GM23248 (cell line): ENCODE data around the gene MAG. TPM values are rescaled to one million over a fixed set of nuclear protein-coding genes. Genes with fewer than 3 reads are reported as not detected.
"Not testable (repeated sequence)": the region's sequence is repeated elsewhere in the genome, so short reads cannot be mapped to it uniquely, and the experiment has no call there.

Experiments used
- DNase-seq: peaks from one replicate; pipeline ENCODE4 v3.0.0-alpha.2; 2015
- H2AFZ ChIP-seq: fragments of 200-600 bp; sonication (generic); 2 replicates; pipeline ENCODE4 v1.6.1; 2016; ENCODE audit warnings: antibody characterized with exemption
- H3F3A ChIP-seq: fragments of 200-600 bp; sonication (generic); 2 replicates; pipeline ENCODE4 v1.6.1; 2016; ENCODE audit warnings: mild to moderate bottlenecking, antibody characterized with exemption, mixed run types; ENCODE audit not compliant: insufficient read depth
- H3K27ac ChIP-seq: fragments of 200-600 bp; sonication (generic); 2 replicates; pipeline ENCODE4 v1.5.1; 2016; ENCODE audit warnings: mild to moderate bottlenecking
- H3K27me3 ChIP-seq: fragments of 200-600 bp; sonication (generic); replicated peaks from 2 replicates; pipeline ENCODE4 v1.6.1; 2016; ENCODE audit warnings: mild to moderate bottlenecking; ENCODE audit not compliant: insufficient read depth
- H3K36me3 ChIP-seq: fragments of 200-600 bp; sonication (generic); 2 replicates; pipeline ENCODE4 v1.6.1; 2016; ENCODE audit warnings: low read depth, mild to moderate bottlenecking
- H3K4me1 ChIP-seq: fragments of 200-600 bp; sonication (generic); 2 replicates; pipeline ENCODE4 v1.6.1; 2016; ENCODE audit warnings: mild to moderate bottlenecking; ENCODE audit not compliant: insufficient read depth
- H3K4me2 ChIP-seq: fragments of 200-600 bp; sonication (generic); one replicate; pipeline ENCODE4 v1.6.1; 2016; ENCODE audit warnings: mild to moderate bottlenecking; ENCODE audit not compliant: unreplicated experiment
- H3K4me3 ChIP-seq: fragments of 200-600 bp; sonication (generic); 2 replicates; pipeline ENCODE4 v1.5.1; 2016; ENCODE audit warnings: mild to moderate bottlenecking
- H3K79me2 ChIP-seq: fragments of 200-600 bp; sonication (generic); 2 replicates; pipeline ENCODE4 v1.6.1; 2016; ENCODE audit warnings: mild to moderate bottlenecking; ENCODE audit not compliant: insufficient read depth
- H3K9ac ChIP-seq: fragments of 200-600 bp; sonication (generic); 2 replicates; pipeline ENCODE4 v1.6.1; 2016; ENCODE audit warnings: mild to moderate bottlenecking
- H3K9me2 ChIP-seq: fragments of 200-600 bp; sonication (generic); 2 replicates; pipeline ENCODE4 v1.6.1; 2016; ENCODE audit warnings: mixed run types, mild to moderate bottlenecking, moderate library complexity; ENCODE audit not compliant: insufficient read depth
- H3K9me3 ChIP-seq: fragments of 200-600 bp; sonication (generic); one replicate; pipeline ENCODE4 v1.6.1; 2017; ENCODE audit warnings: low read depth
- H4K20me1 ChIP-seq: fragments of 200-600 bp; sonication (generic); 2 replicates; pipeline ENCODE4 v1.6.0; 2016; ENCODE audit not compliant: insufficient read depth
- EZH2 ChIP-seq: fragments of 200-600 bp; sonication (generic); IDR thresholded peaks from 2 replicates; pipeline ENCODE4 v1.6.1; 2018; ENCODE audit warnings: antibody characterized with exemption, mild to moderate bottlenecking; ENCODE audit not compliant: insufficient read depth, poor library complexity, severe bottlenecking
- EZH2phosphoT487 ChIP-seq: fragments of 200-600 bp; sonication (generic); IDR thresholded peaks from 2 replicates; pipeline ENCODE4 v1.6.1; 2018; ENCODE audit warnings: antibody characterized with exemption, moderate library complexity, mild to moderate bottlenecking, low read depth; ENCODE audit not compliant: insufficient read depth
- WGBS, 2 experiments: methylation state at CpG; one replicate each; pipeline ENCODE4 v1.1.6; 2015 to 2017; ENCODE audit warnings: low lambda C conversion rate in 2 of 2, low coverage in 1 of 2; ENCODE audit errors: missing lambda C conversion rate in 2 of 2; 5-methylcytosine and 5-hydroxymethylcytosine counted together
- in situ Hi-C: fragments of 300-500 bp; cut with MboI; formaldehyde crosslinking; loops from 2 replicates; pipeline ENCODE4 v1.15.0; 2020
- polyA plus RNA-seq: library from polyadenylated mRNA; unstranded; fragments of >200 nt; fragmentation: Nextera tagmentation; extraction: Ambion mirVana; gene quantifications from 2 replicates; pipeline ENCODE4 v1.2.1, GENCODE V29; 2016
- total RNA-seq: library from RNA; depleted of rRNA; stranded (reverse); fragments of >200 nt; shearing (Covaris generic); gene quantifications from 2 replicates; pipeline ENCODE4 v1.2.3, GENCODE V29; 2014

MAG gene
- total and polyA plus RNA-seq, 2 experiments from 2014 or later: not detected

GRCh38 chr19:35285095-35285449, 6.9 kb upstream of the MAG start:
- Histone ChIP-seq H3K9ac (no peak overlapping the region), H2AFZ (no peak overlapping the region), H3K9me2 (no peaks in the 10 kb centered on the region), H3K36me3 (no peaks in the 10 kb centered on the region), H3K27me3 (peaks cover 6% of the 10 kb centered on the region; the same call in 1 of the 2 replicates), H3K27ac (no peak overlapping the region), H3F3A (0 out of 2 replicates have a peak, but pooled peaks cover 7% of the 10 kb centered on the region), H3K4me2 (no peak overlapping the region), H3K4me1 (no peaks in the 10 kb centered on the region), H4K20me1 (no peaks in the 10 kb centered on the region), H3K79me2 (no peaks in the 10 kb centered on the region), H3K4me3 (no peak overlapping the region), H3K9me3 (no peaks in the 10 kb centered on the region)
- 33 to 45% methylated on average over 1 of the region's 1 CpG for WGBS, 2 experiments
- DNase-seq: no peak
- no peak for TF ChIP-seq EZH2
- no peak for TF ChIP-seq EZH2phosphoT487
- in situ Hi-C loops: no loop called here

GRCh38 chr19:35285465-35285864, 6.5 kb upstream of the MAG start:
- 68 to 69% methylated on average over 3 of the region's 3 CpGs for WGBS, 2 experiments
- DNase-seq, H3F3A ChIP-seq, H3K4me3 ChIP-seq, H3K27ac ChIP-seq, H3K36me3 ChIP-seq, H3K4me2 ChIP-seq, in situ Hi-C loops, H3K9me2 ChIP-seq, H3K4me1 ChIP-seq, H3K9me3 ChIP-seq, H2AFZ ChIP-seq, H3K27me3 ChIP-seq, H3K79me2 ChIP-seq, H3K9ac ChIP-seq, H4K20me1 ChIP-seq: not testable (repeated sequence)

DNA sequence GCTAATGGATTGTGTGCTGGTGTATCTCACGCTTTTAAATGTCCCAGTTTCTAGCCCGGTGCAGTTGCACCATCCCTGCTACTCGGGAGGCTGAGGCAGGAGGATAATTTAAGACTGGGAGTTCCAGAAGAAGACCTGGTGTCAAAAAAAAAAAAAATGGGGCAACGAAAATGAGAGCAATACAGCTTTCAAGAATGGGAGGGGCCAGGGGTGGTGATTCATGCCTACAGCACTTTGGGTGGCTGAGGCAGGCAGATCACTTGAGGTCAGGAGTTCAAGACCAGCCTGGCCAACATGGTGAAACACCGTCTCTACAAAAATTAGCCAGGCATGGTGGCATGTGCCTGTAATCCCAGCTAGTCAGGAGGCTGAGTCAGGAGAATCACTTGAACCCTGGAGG, 5.9 kb upstream of the MAG start:
- H3K36me3 ChIP-seq, H3K9ac ChIP-seq, H3K79me2 ChIP-seq, H3K27me3 ChIP-seq, H3K9me3 ChIP-seq, H3K4me2 ChIP-seq, H3F3A ChIP-seq, H3K4me1 ChIP-seq, H3K27ac ChIP-seq, H2AFZ ChIP-seq, H3K4me3 ChIP-seq, H4K20me1 ChIP-seq, in situ Hi-C loops, H3K9me2 ChIP-seq: not testable (repeated sequence)
- 56 to 58% methylated on average over 5 of the region's 5 CpGs for WGBS, 2 experiments
- peak; percentile 22 for DNase-seq

DNA sequence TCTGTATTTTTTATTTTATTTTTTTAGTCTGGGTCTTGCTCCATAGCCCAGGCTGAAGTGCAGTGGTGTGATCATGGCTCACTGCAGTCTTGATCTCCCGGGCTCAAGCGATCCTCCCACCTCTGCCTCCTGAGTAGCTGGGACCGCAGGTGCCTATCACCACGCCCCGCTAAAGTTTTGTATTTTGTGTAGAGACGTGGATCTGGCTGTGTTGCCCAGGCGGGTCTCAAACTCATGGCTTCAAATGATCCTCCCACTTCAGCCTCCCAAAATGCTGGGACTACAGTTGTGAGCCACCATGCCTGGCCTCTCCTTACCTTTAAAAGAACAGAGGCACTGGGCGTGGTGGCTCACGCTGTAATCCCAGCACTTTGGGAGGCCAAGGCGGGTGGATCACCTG, 4.2 kb upstream of the MAG start:
- H3K9me3 ChIP-seq: no peaks in the 10 kb centered on the region
- H3K9me2 ChIP-seq: no peaks in the 10 kb centered on the region
- no peak overlapping the region for H3K9ac ChIP-seq
- no peak overlapping the region for H3K4me3 ChIP-seq
- H3K4me1 ChIP-seq: no peaks in the 10 kb centered on the region
- H3K4me2 ChIP-seq: no peak overlapping the region
- no peak overlapping the region for H2AFZ ChIP-seq
- in situ Hi-C loops: no loop called here
- H3K79me2 ChIP-seq: no peaks in the 10 kb centered on the region
- TF ChIP-seq EZH2: no peak
- no peak for TF ChIP-seq EZH2phosphoT487
- no peaks in the 10 kb centered on the region for H3F3A ChIP-seq
- H3K27me3 ChIP-seq: peaks cover 9% of the 10 kb centered on the region
- WGBS, 2 experiments: 54 to 55% methylated on average over 10 of the region's 10 CpGs
- H3K36me3 ChIP-seq: no peaks in the 10 kb centered on the region
- no peak for DNase-seq
- no peaks in the 10 kb centered on the region for H4K20me1 ChIP-seq
- H3K27ac ChIP-seq: no peak overlapping the region

DNA sequence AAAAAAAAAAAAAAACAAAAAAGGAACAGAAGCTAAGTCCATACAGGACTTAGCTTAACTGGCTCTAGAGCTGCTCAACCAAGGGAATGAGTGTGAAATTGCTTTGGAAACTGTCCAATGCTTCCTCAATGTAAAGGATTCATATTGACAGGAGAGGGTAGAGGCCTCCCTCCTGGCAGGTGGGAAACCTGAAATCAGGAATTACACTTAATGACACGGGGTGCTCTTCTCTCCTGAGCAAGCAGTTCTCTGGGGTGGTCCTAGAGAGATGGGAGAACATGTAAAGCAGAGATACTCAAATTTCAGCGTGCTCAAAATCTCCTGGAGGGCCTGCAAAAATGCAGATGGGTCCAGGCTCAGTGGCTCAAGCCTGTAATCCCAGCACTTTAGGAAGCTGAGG, 3.6 kb upstream of the MAG start:
- Histone ChIP-seq H3K9me2 (no peaks in the 10 kb centered on the region), H3K4me3 (no peak overlapping the region), H3K9me3 (no peaks in the 10 kb centered on the region), H3K4me1 (no peaks in the 10 kb centered on the region), H2AFZ (no peak overlapping the region), H3K36me3 (no peaks in the 10 kb centered on the region), H3K79me2 (no peaks in the 10 kb centered on the region), H4K20me1 (no peaks in the 10 kb centered on the region), H3F3A (no peaks in the 10 kb centered on the region), H3K4me2 (no peak overlapping the region), H3K27ac (no peak overlapping the region), H3K27me3 (peaks cover 13% of the 10 kb centered on the region), H3K9ac (no peak overlapping the region)
- in situ Hi-C loops: no loop called here
- 25 to 47% methylated on average over 2 of the region's 2 CpGs for WGBS, 2 experiments
- no peak for DNase-seq
- TF ChIP-seq EZH2phosphoT487: no peak
- TF ChIP-seq EZH2: no peak
